Stimulated activated CD8-positive, alpha-beta memory T cell treated with anti-CD3 and anti-CD28 coated beads, Interleukin-4, amount 100 ng/mL, for 4 hours (primary cell): Measurements from ENCODE around the gene CUX1.

Source experiments
- DNase-seq, 2 donors: peaks; one replicate each; pipeline ENCODE4 v3.0.0-alpha.2; 2020; ENCODE audit warnings: low read depth in 2 of 2, low spot score in 1 of 2

CUX1 gene

GRCh38 chr7:102197599-102197998, 380.2 kb downstream of the CUX1 start:
- DNase-seq = no peak

- no peak for DNase-seq
Measured at GRCh38 chr7:102198417-102198956, 381.1 kb downstream of the CUX1 start.

DNA sequence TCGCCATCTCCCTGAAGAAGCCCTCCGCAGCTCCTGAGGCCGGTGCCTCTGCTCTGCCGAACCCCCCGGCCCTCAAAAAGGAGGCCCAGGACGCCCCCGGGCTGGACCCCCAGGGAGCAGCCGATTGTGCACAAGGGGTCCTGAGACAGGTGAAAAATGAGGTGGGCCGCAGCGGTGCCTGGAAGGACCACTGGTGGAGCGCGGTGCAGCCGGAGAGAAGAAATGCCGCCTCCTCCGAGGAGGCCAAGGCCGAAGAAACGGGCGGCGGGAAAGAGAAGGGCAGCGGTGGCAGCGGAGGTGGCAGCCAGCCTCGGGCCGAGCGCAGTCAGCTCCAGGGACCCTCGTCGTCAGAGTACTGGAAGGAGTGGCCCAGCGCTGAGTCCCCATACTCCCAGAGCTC, 384.1 kb downstream of the CUX1 start:
- no peak for DNase-seq

- no peak for DNase-seq
Measured at GRCh38 chr7:102202556-102202955, 385.1 kb downstream of the CUX1 start.

DNA sequence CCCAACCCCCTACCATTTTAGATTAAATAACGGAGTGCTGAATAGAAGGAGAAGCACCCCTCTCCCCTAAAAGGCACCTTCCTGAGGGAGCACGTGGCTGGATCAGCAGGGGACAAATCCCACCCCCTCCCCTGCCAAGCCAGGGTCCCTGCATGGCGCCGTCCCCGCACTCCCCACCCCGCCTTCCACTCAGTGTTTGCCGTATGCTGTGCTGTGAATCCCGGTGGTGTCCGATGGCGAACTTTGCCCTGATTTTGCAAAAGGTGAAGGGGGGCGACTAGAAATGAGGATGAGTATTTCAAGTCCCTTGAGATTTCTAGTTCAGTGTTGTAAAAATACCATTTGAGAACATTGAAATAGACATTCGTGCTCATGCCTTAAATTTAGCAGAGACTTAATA, 385.8 kb downstream of the CUX1 start:
- DNase-seq = no peak

DNA sequence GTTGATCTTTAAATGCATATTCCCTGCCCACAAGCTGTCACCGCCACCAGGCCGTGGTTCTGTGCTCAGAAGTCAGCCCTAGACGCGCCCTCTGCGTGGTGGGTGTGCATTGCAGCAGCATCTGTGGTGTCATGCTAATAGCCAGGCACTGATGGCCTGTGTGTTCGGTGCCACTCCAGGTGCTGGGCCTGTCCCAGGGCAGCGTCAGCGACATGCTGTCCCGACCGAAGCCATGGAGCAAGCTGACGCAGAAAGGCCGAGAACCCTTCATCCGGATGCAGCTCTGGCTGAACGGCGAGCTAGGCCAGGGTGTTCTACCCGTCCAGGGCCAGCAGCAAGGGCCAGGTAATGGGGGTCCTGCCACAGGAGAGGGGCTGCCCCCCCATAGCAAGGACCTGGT, 386.8 kb downstream of the CUX1 start:
- DNase-seq = no peak

DNA sequence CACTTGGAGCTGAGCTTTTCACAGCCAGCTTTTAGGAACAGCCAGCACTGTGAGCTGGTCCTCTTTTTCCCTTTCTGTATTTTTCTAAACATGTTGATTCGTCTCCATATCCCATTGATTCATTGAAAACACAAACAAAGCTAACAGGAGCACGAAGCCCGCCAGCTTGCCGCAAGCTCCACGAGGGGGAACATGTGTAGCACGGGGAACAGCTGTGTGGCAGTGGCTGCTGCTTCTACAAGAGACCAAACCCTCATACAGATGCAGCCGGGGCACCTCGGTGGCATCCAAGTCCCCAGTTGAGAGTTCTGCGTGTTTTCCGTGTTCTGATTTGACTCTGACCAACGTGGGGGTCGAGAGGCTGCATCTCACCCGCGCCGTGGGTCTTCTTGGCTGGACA, 388.5 kb downstream of the CUX1 start:
- no peak for DNase-seq

GRCh38 chr7:102208826-102209225, 391.4 kb downstream of the CUX1 start:
- no peak for DNase-seq

DNA sequence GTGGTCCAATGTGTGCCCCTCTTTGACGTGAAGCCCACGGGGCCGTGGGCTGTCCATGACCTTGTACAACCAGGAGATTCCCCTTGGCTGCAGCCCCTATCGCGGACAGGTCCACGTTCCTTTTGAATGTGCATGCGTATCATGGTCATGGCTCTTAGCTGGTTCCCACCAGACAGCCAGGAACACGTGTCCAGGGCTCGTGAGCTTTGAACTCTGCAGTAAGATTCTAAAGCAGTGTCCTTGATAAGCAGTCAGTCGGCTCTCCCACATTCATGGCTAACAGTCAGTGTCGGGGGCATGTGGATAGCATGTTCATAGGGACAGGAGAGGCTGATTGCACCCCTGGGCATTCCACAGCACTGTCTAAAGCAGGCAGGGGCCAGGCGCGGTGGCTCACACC, 393.4 kb downstream of the CUX1 start:
- DNase-seq = no peak

GRCh38 chr7:102211590-102212550, 394.4 kb downstream of the CUX1 start:
- no peak for DNase-seq

GRCh38 chr7:102214477-102215072, 397.1 kb downstream of the CUX1 start:
- no peak for DNase-seq

DNA sequence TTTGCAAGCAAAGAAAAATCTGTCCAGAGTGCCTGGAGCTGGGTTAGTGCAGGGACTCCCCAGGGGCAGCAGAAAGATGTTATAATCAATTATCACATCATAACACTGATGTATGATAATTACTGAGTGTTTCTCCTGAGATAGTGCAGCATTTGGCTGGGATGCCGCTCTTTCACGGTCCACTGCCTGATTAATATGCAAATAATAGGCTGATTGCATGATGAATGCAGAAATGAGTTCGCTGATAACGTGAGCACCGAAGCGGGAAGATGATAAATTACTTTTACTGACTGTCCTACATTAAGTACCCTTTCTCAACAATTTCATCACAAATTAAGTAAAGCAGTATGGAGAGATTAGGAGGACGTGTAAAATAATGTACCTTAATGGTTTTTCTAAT, 397.8 kb downstream of the CUX1 start:
- no peak for DNase-seq

- no peak for DNase-seq
Measured at GRCh38 chr7:102215711-102216110, 398.3 kb downstream of the CUX1 start.

GRCh38 chr7:102216573-102217314, 399.3 kb downstream of the CUX1 start:
- no peak for DNase-seq

GRCh38 chr7:102220229-102220850, 402.9 kb downstream of the CUX1 start:
- DNase-seq = no peak

GRCh38 chr7:102220960-102221800, 403.8 kb downstream of the CUX1 start:
- DNase-seq = no peak

DNA sequence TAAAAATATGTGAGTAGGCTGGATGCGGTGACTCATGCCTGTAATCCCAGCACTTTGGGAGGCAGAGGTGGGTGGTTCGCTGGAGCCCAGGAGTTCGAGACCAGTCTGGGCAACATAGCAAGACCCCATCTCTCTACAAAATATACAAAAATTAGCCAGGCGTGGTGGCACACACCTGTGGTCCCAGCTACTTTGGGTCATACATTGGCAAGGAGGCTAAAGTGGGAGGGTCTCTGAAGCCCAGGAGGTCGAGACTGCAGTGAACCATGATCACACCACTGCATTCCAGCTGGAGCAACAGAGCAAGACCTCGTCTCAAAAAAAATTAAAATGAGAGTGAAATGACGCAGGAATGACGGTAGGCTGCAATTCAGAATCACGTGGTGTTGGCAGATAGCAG, 404.5 kb downstream of the CUX1 start:
- no peak for DNase-seq

DNA sequence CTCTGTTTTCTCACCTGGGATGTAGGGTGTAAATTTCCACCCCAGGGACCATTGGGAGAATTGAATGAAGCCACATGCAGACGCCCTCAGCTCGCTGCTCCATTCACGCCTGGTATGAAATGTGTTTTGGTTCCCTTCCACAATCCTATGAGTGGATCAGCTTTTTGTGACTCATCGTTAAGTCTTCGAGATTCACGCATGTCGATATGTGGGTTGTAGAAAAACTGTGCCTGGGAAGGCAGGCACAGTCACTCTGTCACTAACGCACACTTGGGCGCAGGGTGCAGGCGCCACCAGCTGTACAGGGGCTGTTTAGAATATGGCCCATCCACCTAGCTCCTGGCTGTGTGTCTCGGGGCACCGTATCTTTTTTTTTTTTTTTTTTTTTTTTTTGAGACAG, 405.0 kb downstream of the CUX1 start:
- DNase-seq = no peak

DNA sequence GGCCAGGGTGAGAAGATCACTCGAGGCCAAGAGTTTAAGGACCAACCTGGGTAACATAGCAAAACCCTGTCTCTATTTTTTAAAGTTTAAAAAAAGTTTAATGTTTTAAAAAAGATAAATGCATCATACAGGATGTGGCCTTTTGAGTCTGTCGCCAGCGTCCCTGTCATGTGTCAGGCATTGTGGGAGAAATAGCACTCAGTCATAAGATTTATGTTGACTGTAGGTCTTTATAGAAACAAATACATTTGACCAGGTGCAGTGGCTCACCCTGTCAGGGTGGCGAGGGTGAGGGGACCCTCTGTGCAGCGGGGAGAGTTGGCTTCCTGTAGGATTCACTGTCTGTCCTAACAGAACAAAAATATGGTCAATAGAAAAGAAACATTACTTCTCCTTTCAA, 405.8 kb downstream of the CUX1 start:
- DNase-seq = no peak

GRCh38 chr7:102225025-102225424, 407.6 kb downstream of the CUX1 start:
- no peak for DNase-seq
